Measurements from ENCODE around the gene ADAMTS17.

Gene ADAMTS17

GRCh38 chr15:99955181-99955525, 386.6 kb downstream of the ADAMTS17 start:
- in situ Hi-C loops (cut with HindIII; ENCODE audit: low sequenced_read_pairs): no loop called here
- DNase-seq (ENCODE audit: low read depth, low spot score): no peak
- TF ChIP-seq, protein P1, sequence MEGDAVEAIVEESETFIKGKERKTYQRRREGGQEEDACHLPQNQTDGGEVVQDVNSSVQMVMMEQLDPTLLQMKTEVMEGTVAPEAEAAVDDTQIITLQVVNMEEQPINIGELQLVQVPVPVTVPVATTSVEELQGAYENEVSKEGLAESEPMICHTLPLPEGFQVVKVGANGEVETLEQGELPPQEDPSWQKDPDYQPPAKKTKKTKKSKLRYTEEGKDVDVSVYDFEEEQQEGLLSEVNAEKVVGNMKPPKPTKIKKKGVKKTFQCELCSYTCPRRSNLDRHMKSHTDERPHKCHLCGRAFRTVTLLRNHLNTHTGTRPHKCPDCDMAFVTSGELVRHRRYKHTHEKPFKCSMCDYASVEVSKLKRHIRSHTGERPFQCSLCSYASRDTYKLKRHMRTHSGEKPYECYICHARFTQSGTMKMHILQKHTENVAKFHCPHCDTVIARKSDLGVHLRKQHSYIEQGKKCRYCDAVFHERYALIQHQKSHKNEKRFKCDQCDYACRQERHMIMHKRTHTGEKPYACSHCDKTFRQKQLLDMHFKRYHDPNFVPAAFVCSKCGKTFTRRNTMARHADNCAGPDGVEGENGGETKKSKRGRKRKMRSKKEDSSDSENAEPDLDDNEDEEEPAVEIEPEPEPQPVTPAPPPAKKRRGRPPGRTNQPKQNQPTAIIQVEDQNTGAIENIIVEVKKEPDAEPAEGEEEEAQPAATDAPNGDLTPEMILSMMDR (IDR thresholded peaks at IDR 0.05; ENCODE audit: low read depth, low read length): no peak
- no peak overlapping the region for H3K4me3 ChIP-seq (ENCODE audit: low read depth, low read length)

DNA sequence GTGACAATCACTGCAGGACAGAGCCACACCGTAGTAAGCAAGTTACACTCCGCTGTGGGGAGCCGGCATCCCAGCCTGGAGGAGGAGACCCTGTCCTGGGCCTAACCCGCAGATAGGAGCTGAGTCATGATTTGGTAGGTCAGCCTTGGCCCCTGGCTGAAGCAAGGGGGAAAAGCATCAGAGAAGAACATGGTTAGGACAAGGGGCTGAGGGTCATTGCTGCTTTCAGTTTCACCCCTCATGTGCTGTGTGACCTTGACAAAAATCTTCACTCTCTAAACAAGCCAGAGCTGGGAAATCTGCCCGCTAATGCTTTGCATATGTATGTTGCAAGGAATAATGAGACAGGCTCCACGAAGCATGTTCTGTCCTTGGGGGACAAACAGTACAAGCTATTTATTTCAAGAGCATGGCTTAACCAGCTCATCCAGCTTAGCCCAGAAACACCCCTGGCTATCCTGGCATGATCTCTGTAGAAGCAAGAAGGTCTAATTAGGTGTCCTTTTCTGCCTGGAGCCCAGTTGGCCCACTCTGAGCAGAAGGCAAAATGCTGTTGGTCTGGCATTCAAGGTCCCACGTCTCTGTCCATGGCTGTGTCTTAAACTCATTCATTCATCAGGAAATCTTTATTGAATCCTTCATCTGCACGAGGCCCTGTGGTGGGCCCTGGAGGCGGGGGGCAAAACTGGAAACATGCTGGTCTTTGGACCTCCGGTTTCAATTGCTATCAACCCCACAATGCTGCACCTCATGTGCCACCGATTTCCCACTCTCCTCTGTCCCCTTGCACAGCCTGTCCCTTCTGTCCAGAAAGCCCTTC, 387.2 kb downstream of the ADAMTS17 start:
- in situ Hi-C loops (cut with HindIII; ENCODE audit: low sequenced_read_pairs): no loop called here
- H3K4me3 ChIP-seq (ENCODE audit: low read depth, low read length): no peak overlapping the region
- peak; percentile 29 for DNase-seq (ENCODE audit: low read depth, low spot score)
- TF ChIP-seq, protein P1 (IDR thresholded peaks at IDR 0.05; ENCODE audit: low read depth, low read length): no peak

DNA sequence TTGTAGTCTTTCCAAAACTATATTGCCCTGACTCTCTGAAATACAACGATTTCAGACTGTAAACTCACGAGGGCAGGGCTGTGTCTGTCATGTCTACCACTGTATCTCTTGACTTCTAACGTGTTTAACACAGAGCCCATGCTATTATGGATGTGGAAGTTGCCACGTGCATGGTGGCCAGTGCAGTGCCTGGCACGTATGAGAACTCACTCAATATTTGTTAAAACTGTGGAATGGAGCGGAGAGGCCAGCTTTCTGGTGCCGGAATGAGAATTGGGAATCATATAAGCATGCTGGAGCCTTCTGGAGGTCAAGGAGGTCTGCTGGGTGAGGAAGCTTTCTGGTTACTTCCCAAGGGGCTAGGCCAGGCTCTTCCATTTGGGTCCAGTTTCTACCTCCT, 387.9 kb downstream of the ADAMTS17 start:
- DNase-seq (ENCODE audit: low read depth, low spot score): no peak
- H3K4me3 ChIP-seq (ENCODE audit: low read depth, low read length): no peak overlapping the region
- TF ChIP-seq, protein P1 (IDR thresholded peaks at IDR 0.05; ENCODE audit: low read depth, low read length): no peak
- in situ Hi-C loops (cut with HindIII; ENCODE audit: low sequenced_read_pairs): no loop called here

GRCh38 chr15:99951511-99951910, 390.3 kb downstream of the ADAMTS17 start:
- TF ChIP-seq, protein P1 (IDR thresholded peaks at IDR 0.05; ENCODE audit: low read depth, low read length): no peak
- DNase-seq (ENCODE audit: low read depth, low spot score): peak; percentile 2
- in situ Hi-C loops (cut with HindIII; ENCODE audit: low sequenced_read_pairs): no loop called here
- no peak overlapping the region for H3K4me3 ChIP-seq (ENCODE audit: low read depth, low read length)

DNA sequence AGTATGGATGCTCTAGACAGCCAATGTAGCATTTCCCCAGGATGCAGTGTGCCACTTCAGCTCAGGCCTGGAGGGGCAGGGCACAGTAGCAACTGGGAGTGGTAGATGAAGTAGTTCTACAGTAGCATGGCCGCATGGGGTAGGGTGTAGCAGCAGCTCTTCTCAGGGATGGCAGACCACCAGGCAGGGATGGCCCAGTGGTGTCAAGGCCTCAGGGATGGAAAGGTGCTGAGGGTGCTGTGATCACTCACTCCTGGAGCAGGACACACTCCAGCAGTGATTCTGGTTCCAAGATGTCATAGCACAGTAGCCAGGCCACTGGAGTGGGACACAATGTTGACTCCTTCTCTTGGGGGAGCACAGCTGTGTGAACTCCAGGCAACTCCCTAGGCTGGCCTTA, 397.6 kb downstream of the ADAMTS17 start:
- no peak overlapping the region for H3K4me3 ChIP-seq (ENCODE audit: low read depth, low read length)
- TF ChIP-seq, protein P1 (IDR thresholded peaks at IDR 0.05; ENCODE audit: low read depth, low read length): no peak
- in situ Hi-C loops (cut with HindIII; ENCODE audit: low sequenced_read_pairs): no loop called here
- DNase-seq (ENCODE audit: low read depth, low spot score): no peak

- H3K4me3 ChIP-seq (ENCODE audit: low read depth, low read length): no peak overlapping the region
- in situ Hi-C loops (cut with HindIII; ENCODE audit: low sequenced_read_pairs): no loop called here
- DNase-seq (ENCODE audit: low read depth, low spot score): no peak
- TF ChIP-seq, protein P1 (IDR thresholded peaks at IDR 0.05; ENCODE audit: low read depth, low read length): no peak
Measured at GRCh38 chr15:99943466-99943865, 398.3 kb downstream of the ADAMTS17 start.

Data from astrocyte of the spinal cord (primary cell).